ENCODE measurements around the gene SUV39H1.
"Not testable (repeated sequence)": the region's sequence is repeated elsewhere in the genome, so short reads cannot be mapped to it uniquely, and the experiment has no call there.

The SUV39H1 gene

DNA sequence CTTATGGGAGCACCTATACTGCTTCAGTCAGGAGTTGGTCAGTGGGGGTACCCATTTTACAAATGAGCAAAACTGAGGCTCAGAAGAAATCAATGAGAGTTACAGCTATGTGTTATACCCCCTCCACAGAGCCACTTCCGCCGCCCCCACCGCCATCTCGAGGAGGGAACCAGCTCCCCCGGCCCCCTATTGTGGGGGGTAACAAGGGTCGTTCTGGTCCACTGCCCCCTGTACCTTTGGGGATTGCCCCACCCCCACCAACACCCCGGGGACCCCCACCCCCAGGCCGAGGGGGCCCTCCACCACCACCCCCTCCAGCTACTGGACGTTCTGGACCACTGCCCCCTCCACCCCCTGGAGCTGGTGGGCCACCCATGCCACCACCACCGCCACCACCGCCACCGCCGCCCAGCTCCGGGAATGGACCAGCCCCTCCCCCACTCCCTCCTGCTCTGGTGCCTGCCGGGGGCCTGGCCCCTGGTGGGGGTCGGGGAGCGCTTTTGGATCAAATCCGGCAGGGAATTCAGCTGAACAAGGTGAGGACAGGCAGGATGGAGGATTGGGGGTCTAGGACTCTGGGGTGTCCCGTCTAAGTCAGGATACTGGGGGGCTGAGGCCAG lies 7.9 kb upstream of the SUV39H1 start:
- DNase-seq (ENCODE audit: low read depth in 2 of 2), result no peak

GRCh38 chrX:48689208-48689920 lies 7.2 kb upstream of the SUV39H1 start:
- no peak for DNase-seq (ENCODE audit: low read depth in 2 of 2)

DNA sequence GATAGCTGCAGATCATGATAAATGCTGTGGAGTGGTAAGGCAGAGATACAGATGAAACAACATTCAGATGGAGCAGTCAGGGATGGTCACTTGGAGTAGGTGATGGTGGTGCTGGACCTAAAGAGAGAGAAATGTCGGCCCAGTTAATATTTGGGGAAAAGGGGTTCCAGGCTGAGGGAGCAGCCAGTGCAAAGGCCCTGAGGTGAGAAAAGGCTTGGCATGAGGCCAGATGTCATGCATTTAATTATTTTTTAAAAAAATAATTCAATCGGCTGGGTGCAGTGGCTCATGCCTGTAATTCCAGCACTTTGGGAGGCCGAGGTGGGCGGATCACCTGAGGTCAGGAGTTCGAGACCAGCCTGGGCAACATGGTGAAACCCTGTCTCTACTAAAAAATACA lies 4.8 kb upstream of the SUV39H1 start:
- not testable (repeated sequence) for DNase-seq (ENCODE audit: low read depth in 2 of 2)

- DNase-seq (ENCODE audit: low read depth in 2 of 2), result no peak
Observed at GRCh38 chrX:48694776-48695533, 1.6 kb upstream of the SUV39H1 start.

DNA sequence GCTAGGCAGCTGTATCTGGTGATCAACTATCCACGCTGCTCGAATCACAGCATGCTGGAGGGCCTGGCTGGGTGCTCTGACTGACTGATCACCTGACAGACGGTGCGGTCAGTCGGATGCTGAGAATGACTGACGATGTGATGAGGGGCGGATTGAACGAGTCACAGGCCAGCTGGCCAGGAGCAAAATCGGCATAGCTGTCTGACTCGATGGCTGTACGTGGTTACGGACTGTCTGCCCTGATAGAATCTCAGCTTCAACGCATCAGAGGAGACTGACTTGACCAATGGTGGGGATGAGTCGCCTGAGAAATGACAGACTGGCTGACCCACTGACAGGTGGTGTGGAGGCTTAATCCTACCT lies 1.0 kb upstream of the SUV39H1 start:
- no peak for DNase-seq (ENCODE audit: low read depth in 2 of 2)

GRCh38 chrX:48695925-48696300 lies 621 bp upstream of the SUV39H1 start:
- DNase-seq (ENCODE audit: low read depth in 2 of 2), result no peak

GRCh38 chrX:48696909-48697727 lies 584 bp downstream of the SUV39H1 start:
- no peak for DNase-seq (ENCODE audit: low read depth in 2 of 2)

GRCh38 chrX:48698306-48698705 lies 1.8 kb downstream of the SUV39H1 start:
- DNase-seq (ENCODE audit: low read depth in 2 of 2), result no peak

GRCh38 chrX:48700246-48700645 lies 3.7 kb downstream of the SUV39H1 start:
- DNase-seq (ENCODE audit: low read depth in 2 of 2), result no peak

- no peak for DNase-seq (ENCODE audit: low read depth in 2 of 2)
Observed at GRCh38 chrX:48700951-48701653, 4.6 kb downstream of the SUV39H1 start.

DNA sequence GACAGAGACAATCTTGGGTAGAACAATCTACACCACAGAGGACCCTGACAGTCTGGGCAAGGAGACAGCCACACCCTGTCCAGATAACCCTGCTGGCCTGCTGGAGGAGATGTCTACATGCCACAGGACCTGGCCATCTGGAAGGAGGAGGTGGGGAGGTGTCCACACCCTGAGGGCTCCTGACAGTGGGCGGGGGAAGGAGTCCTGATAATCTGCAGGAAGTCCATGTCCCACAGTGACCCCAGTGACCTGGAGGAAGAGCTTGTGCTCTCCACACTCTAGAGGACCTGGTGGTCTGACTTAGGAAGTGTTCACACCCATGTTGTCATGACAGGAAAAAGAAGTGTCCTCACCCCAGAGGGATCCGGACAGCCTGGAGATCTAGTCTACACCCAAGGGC lies 5.5 kb downstream of the SUV39H1 start:
- DNase-seq (ENCODE audit: low read depth in 2 of 2), result no peak

DNA sequence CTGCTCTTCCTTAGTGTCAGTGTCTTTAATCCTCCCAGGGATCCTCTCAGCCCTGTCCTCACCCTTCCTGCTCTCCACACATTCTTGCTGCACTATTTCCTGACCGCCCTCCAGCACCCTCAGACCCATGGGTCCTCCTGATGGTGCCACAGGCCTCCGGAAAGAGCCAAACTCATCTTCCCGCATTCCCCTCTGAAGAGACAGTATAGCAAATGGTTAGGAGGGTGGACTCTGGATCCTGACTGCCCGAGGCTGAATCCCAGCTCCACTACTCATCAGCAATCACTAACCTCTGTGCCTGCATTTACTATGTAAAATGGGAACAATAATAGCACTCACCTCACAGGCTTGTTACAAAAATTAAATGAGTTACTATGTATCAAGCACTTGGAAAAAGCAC lies 6.2 kb downstream of the SUV39H1 start:
- DNase-seq (ENCODE audit: low read depth in 2 of 2), result no peak

DNA sequence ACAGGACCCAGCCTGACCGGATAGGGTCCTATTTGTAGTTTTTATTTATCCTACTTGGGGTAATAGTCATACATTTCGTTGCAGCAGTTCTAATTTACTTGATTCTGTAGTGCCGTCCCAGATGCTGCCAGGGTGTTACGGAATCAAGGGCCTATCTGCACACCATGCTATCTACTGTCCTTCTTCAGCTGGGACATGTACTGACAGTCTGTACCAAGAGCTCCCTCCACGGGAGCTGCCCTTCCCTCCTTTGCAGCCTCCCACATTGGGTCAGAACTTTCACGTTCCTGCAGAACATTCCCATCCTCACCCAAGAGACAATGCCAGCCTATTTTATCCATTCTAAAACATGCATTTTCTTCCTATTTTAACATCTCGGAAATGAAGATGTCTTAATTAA lies 6.7 kb downstream of the SUV39H1 start:
- DNase-seq (ENCODE audit: low read depth in 2 of 2), result no peak

- no peak for DNase-seq (ENCODE audit: low read depth in 2 of 2)
Observed at GRCh38 chrX:48703642-48704481, 7.3 kb downstream of the SUV39H1 start.

DNA sequence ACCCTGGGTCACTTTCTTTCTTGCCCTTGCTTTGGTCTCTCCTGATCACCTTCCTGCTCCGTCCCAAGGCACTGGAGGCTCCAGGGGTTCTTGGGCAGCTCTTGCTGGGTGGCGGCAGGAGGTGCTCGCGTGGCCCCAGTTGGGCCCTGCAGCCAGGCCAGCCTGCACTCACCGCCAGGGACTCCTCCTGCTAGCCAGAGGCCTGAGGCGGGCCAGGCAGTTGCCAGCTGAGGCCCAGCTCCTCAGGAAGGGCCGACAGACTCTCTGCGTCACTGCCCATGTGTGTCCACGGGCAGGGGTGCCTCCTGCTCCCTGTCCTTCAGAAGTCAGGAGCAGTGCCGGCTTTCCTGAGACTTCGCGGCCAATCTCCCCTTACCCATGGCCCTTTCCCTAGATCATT lies 9.3 kb downstream of the SUV39H1 start:
- no peak for DNase-seq (ENCODE audit: low read depth in 2 of 2)

GRCh38 chrX:48709522-48710112 lies 13.1 kb downstream of the SUV39H1 start:
- DNase-seq (ENCODE audit: low read depth in 2 of 2), result no peak

DNA sequence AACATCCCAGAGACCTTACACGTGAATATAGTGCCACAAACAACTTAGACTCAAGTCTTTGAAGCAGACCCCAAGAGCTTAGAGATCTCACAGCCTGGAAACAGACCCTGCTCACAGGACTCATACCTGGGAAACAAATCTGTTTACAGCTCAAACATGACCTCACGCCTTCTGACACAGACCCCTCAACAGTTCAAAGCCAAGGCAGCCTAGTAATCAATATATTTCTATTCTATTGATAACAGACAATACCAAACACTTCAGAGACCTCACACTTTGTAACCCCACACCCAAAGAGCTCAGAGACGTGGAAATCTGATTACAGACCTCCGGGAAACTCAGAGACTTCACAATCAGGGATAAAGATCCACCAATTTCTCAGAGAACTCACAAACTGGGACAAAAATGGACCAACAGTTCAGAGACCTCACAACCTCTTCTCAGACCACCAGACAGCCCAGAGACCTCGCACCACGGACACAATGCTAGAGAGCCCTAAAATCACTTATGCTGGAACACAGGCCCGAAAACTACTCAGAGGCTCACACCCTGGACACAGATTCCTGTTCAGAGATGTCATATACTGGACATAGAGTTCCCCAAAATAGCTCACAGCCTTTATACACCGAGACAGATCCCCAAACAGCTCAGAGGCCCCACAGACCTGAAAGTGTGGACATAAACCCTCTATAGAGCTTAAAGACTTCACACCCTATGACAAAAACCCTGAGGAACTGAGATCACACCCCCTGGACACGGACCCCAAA lies 14.8 kb downstream of the SUV39H1 start:
- no peak for DNase-seq (ENCODE audit: low read depth in 2 of 2)

DNA sequence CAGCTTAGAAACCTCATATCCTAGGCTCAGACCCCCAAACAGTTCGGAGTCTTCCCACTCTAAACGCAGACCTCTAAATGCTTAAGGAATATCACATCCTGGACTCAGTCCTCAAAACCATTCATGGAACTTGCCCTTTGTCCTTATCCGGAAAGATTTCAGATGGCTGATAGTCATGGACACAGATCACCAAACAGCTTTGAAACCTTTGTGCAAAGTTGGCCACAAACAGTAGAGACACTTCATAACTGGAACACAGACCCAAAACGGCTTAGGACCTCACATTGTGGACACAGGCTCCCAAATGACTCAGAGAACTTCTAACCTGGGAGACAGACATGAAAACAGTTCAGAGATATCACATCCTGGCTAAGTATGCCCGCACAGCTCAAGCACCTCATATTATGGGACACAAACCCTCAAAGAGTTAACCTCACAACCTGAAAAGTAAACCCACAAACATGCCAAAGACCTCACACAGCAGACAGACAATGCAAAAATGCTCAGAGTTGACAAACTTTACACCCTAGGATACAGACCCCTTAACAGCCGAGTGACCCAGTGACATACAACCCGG lies 15.5 kb downstream of the SUV39H1 start:
- no peak for DNase-seq (ENCODE audit: low read depth in 2 of 2)

DNA sequence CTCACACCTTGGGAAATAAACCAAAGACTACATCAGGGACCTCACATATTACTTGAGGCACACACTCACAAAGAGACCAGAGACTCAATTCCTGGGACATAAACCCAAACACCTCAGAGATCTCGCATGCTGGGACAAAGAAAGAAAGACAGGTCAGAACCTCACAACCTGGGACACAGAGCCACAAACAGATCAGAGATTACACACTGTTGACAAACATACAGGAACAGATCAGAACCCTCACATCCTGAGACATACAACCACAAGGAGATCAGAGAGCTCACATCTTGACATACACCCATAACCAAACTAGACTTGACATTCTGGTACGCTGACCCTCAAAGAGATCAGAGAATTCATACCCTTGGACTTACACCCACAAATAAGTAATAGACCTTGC lies 17.3 kb downstream of the SUV39H1 start:
- no peak for DNase-seq (ENCODE audit: low read depth in 2 of 2)
